Measurements from ENCODE around the gene KATNB1. TPM values are rescaled to one million over a fixed set of nuclear protein-coding genes. Genes with fewer than 3 reads are reported as not detected.
A peak's percentile ranks its signal among the peaks of the same experiment; 100 is the strongest.
"Not testable (repeated sequence)": the region's sequence is repeated elsewhere in the genome, so short reads cannot be mapped to it uniquely, and the experiment has no call there.

Gene KATNB1
- total and polyA plus RNA-seq, 4 experiments from 2014 or later = 23.6 to 26.1 (median 25.5) TPM

DNA sequence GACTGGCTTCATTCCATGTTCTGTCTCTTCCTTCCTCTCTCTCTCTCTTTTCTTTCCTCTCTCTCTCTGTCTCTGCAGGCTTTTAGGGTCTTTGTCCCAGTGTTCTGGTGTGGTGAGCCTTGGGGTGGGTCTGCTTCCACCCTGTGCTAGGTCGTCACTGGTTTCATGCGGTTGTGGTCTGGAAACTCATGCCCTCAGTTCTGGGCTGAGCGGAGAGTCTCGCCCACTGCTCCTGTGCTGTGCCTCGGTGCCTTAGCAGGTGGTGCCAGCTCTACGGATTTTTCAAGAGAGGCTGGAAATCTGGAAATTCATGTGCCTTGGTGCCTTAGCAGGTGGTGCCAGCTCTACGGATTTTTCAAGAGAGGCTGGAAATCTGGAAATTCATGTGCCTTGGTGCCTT, 10.7 kb downstream of the KATNB1 start:
- H3K36me3 ChIP-seq (ENCODE audit: insufficient read depth, low read length); H3K4me1 ChIP-seq (ENCODE audit: insufficient read depth, low read length); H3K27me3 ChIP-seq (ENCODE audit: insufficient read depth, low read length); H3K9me3 ChIP-seq (ENCODE audit: control insufficient read depth in 1 of 2, low read length in 2 of 2); intact Hi-C loops (cut with micrococcal nuclease); H3K27ac ChIP-seq (ENCODE audit: low read depth, low read length); CTCF ChIA-PET (ENCODE audit: partially characterized antibody); H3K4me3 Mint-ChIP-seq; H3K27ac Mint-ChIP-seq; H3K4me1 Mint-ChIP-seq; H3K27me3 Mint-ChIP-seq; POLR2A ChIA-PET (ENCODE audit: partially characterized antibody); H3K4me3 ChIP-seq (ENCODE audit: low read length in 2 of 2); H3K9me3 Mint-ChIP-seq: not testable (repeated sequence)
- peak in 1 of 5 donors; percentile 7 for DNase-seq
- H3K36me3 Mint-ChIP-seq = peaks cover 23 to 29% of the 10 kb centered on the region in 2 donors

- Histone ChIP-seq H3K36me3 (ENCODE audit: insufficient read depth, low read length) (no peaks in the 10 kb centered on the region), H3K4me3 (ENCODE audit: low read length in 2 of 2) (no peak overlapping the region), H3K27ac (ENCODE audit: low read depth, low read length) (no peak overlapping the region), H3K9me3 (ENCODE audit: control insufficient read depth in 1 of 2, low read length in 2 of 2) (no peaks in the 10 kb centered on the region), H3K4me1 (ENCODE audit: insufficient read depth, low read length) (no peaks in the 10 kb centered on the region), H3K27me3 (ENCODE audit: insufficient read depth, low read length) (no peaks in the 10 kb centered on the region)
- POLR2A ChIA-PET (ENCODE audit: partially characterized antibody) = interaction anchor here (1.5 kb wide), 1 partner anchor 12 kb away, joined by 3 read pairs; the partner anchor contains the start of gene KATNB1
- H3K4me3 Mint-ChIP-seq = no peak overlapping the region
- no peak for DNase-seq
- intact Hi-C loops (cut with micrococcal nuclease) = no loop called here
- H3K9me3 Mint-ChIP-seq = no peaks in the 10 kb centered on the region
- CTCF ChIA-PET (ENCODE audit: partially characterized antibody) = no interaction called here
- H3K36me3 Mint-ChIP-seq = peaks cover 26 to 32% of the 10 kb centered on the region in 2 donors
- no peak overlapping the region for H3K27ac Mint-ChIP-seq
- H3K4me1 Mint-ChIP-seq = peaks cover 0 to 4% (median 1%) of the 10 kb centered on the region in 4 donors
- no peaks in the 10 kb centered on the region for H3K27me3 Mint-ChIP-seq
Measured at GRCh38 chr16:57747091-57747490, 11.5 kb downstream of the KATNB1 start.

DNA sequence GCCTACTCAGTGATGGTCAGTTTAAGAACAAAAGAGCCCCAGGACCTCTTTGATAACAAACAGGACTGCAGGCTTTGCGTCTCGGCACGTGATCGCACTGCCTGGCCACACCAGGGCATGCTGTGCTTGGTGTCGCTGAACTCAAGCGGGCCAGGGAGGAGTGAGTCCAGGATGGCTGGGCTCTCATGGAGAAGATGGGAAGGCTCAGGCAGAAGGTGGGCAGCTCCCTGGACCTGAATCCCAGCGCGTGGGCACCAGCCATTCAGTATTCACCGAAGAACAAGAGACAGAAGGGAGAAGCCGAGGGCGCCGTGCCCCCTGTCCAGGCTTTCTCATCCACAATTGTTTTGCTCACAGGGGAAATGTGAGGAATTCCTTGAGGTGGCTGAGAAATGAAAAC, 11.9 kb downstream of the KATNB1 start:
- no peaks in the 10 kb centered on the region for H3K9me3 ChIP-seq (ENCODE audit: control insufficient read depth in 1 of 2, low read length in 2 of 2)
- no peak overlapping the region for H3K4me3 ChIP-seq (ENCODE audit: low read length in 2 of 2)
- peaks cover 22 to 28% of the 10 kb centered on the region in 2 donors for H3K36me3 Mint-ChIP-seq
- no peak for DNase-seq
- no peaks in the 10 kb centered on the region for H3K36me3 ChIP-seq (ENCODE audit: insufficient read depth, low read length)
- no peaks in the 10 kb centered on the region for H3K4me1 ChIP-seq (ENCODE audit: insufficient read depth, low read length)
- no peaks in the 10 kb centered on the region for H3K27me3 ChIP-seq (ENCODE audit: insufficient read depth, low read length)
- POLR2A ChIA-PET (ENCODE audit: partially characterized antibody) = interaction anchor here (1.5 kb wide), 1 partner anchor 12 kb away, joined by 3 read pairs; the partner anchor contains the start of gene KATNB1
- intact Hi-C loops (cut with micrococcal nuclease) = no loop called here
- no peaks in the 10 kb centered on the region for H3K9me3 Mint-ChIP-seq
- no peak overlapping the region for H3K27ac ChIP-seq (ENCODE audit: low read depth, low read length)
- H3K4me3 Mint-ChIP-seq = no peak overlapping the region
- H3K4me1 Mint-ChIP-seq = peaks cover 0 to 4% (median 1%) of the 10 kb centered on the region in 4 donors
- H3K27me3 Mint-ChIP-seq = no peaks in the 10 kb centered on the region
- CTCF ChIA-PET (ENCODE audit: partially characterized antibody) = interaction anchor here (1.0 kb wide), 1 partner anchor 11 kb away, joined by 3 read pairs; no protein-coding TSS in a partner anchor
- H3K27ac Mint-ChIP-seq = no peak overlapping the region

DNA sequence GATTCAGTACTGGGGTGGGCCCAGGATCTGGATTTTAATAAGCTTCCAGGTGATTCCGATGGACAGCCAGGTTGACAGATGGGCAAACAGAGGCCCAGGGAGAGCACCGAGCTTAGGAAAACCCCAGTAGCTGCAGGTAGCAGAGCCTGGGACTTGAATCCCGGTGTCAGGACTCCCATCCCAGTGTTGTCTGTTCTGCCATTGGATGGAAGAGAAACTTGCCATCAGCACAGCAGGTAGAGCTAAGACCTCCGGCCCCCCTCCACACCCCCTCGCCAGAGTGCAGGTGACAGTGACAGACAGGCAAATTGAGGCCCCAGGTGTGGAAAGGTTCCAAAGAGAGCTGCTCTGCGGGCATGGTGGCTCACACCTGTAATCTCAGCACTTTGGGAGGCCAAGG, 12.4 kb downstream of the KATNB1 start:
- Histone ChIP-seq H3K36me3 (ENCODE audit: insufficient read depth, low read length) (no peaks in the 10 kb centered on the region), H3K9me3 (ENCODE audit: control insufficient read depth in 1 of 2, low read length in 2 of 2) (no peaks in the 10 kb centered on the region), H3K27me3 (ENCODE audit: insufficient read depth, low read length) (no peaks in the 10 kb centered on the region), H3K4me1 (ENCODE audit: insufficient read depth, low read length) (no peaks in the 10 kb centered on the region), H3K27ac (ENCODE audit: low read depth, low read length) (no peak overlapping the region), H3K4me3 (ENCODE audit: low read length in 2 of 2) (no peak overlapping the region)
- peaks cover 0 to 4% (median 1%) of the 10 kb centered on the region in 4 donors for H3K4me1 Mint-ChIP-seq
- no peak for DNase-seq
- no peak overlapping the region for H3K4me3 Mint-ChIP-seq
- no peak overlapping the region for H3K27ac Mint-ChIP-seq
- intact Hi-C loops (cut with micrococcal nuclease) = no loop called here
- CTCF ChIA-PET (ENCODE audit: partially characterized antibody) = interaction anchor here (1.0 to 1.3 kb wide), 2 partner anchors 9 to 11 kb away, joined by 3 to 4 read pairs; no protein-coding TSS in a partner anchor
- POLR2A ChIA-PET (ENCODE audit: partially characterized antibody) = interaction anchor here (1.5 kb wide), 1 partner anchor 13 kb away, joined by 3 read pairs; the partner anchor contains the start of gene KATNB1
- H3K27me3 Mint-ChIP-seq = no peaks in the 10 kb centered on the region
- H3K9me3 Mint-ChIP-seq = no peaks in the 10 kb centered on the region
- peaks cover 19 to 25% of the 10 kb centered on the region in 2 donors for H3K36me3 Mint-ChIP-seq

DNA sequence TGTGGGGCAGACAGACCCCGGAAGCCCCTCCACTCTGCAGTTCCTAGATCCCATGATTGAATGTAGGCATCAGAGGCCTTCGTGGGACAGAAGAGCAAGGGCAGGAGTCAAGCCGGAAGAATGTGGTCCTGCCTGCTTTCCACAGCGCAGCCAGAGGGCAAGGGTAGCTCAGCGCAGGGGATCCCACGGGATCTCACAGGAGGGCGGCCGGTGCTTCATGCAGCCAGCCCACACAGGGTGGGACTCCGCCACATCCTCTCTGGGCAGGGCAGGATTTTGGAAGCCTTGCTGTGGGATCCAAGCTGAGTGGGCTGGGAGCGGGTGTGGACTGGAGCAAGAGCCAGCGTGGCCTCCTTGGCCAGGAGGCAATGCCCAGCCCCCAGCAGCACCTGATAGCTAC, 13.0 kb downstream of the KATNB1 start:
- Mint-ChIP-seq H3K9me3 (no peaks in the 10 kb centered on the region), H3K4me1 (peaks cover 0 to 4% (median 1%) of the 10 kb centered on the region in 4 donors), H3K36me3 (peaks cover 19 to 25% of the 10 kb centered on the region in 2 donors), H3K27me3 (no peaks in the 10 kb centered on the region), H3K27ac (peak overlapping the region in 1 of 7 donors; percentile 24), H3K4me3 (no peak overlapping the region)
- Histone ChIP-seq H3K27me3 (ENCODE audit: insufficient read depth, low read length) (no peaks in the 10 kb centered on the region), H3K9me3 (ENCODE audit: control insufficient read depth in 1 of 2, low read length in 2 of 2) (no peaks in the 10 kb centered on the region), H3K4me3 (ENCODE audit: low read length in 2 of 2) (no peak overlapping the region), H3K4me1 (ENCODE audit: insufficient read depth, low read length) (no peaks in the 10 kb centered on the region), H3K36me3 (ENCODE audit: insufficient read depth, low read length) (no peaks in the 10 kb centered on the region), H3K27ac (ENCODE audit: low read depth, low read length) (no peak overlapping the region)
- CTCF ChIA-PET (ENCODE audit: partially characterized antibody) = interaction anchor here (1.3 kb wide), 1 partner anchor 9 kb away, joined by 4 read pairs; no protein-coding TSS in a partner anchor
- POLR2A ChIA-PET (ENCODE audit: partially characterized antibody) = no interaction called here
- intact Hi-C loops (cut with micrococcal nuclease) = no loop called here
- peak in 1 of 5 donors; percentile 6 for DNase-seq

GRCh38 chr16:57749101-57749692, 13.6 kb downstream of the KATNB1 start:
- POLR2A ChIA-PET (ENCODE audit: partially characterized antibody) = no interaction called here

GRCh38 chr16:57749856-57750452, 14.4 kb downstream of the KATNB1 start:
- Histone ChIP-seq H3K9me3 (ENCODE audit: control insufficient read depth in 1 of 2, low read length in 2 of 2) (no peaks in the 10 kb centered on the region), H3K4me3 (ENCODE audit: low read length in 2 of 2) (no peak overlapping the region), H3K36me3 (ENCODE audit: insufficient read depth, low read length) (no peaks in the 10 kb centered on the region), H3K27me3 (ENCODE audit: insufficient read depth, low read length) (no peaks in the 10 kb centered on the region), H3K4me1 (ENCODE audit: insufficient read depth, low read length) (no peaks in the 10 kb centered on the region), H3K27ac (ENCODE audit: low read depth, low read length) (no peak overlapping the region)
- ChIA-PET CTCF (ENCODE audit: partially characterized antibody) (no interaction called here), POLR2A (ENCODE audit: partially characterized antibody) (no interaction called here)
- Mint-ChIP-seq H3K36me3 (peaks cover 16 to 20% of the 10 kb centered on the region in 2 donors), H3K4me3 (no peak overlapping the region), H3K9me3 (no peaks in the 10 kb centered on the region), H3K27me3 (no peaks in the 10 kb centered on the region), H3K4me1 (peaks cover 0 to 4% (median 1%) of the 10 kb centered on the region in 4 donors), H3K27ac (peak overlapping the region in 1 of 7 donors; percentile 77)
- intact Hi-C loops (cut with micrococcal nuclease) = no loop called here
- peak in 1 of 5 donors; percentile 3 for DNase-seq

More at GRCh38 chr16:57749101-57749692, 13.6 kb downstream of the KATNB1 start:
- CTCF ChIA-PET (ENCODE audit: partially characterized antibody) = interaction anchor here (1.3 kb wide), 1 partner anchor 8 kb away, joined by 4 read pairs; no protein-coding TSS in a partner anchor
- H3K9me3 Mint-ChIP-seq = no peaks in the 10 kb centered on the region
- Histone ChIP-seq H3K4me1 (ENCODE audit: insufficient read depth, low read length) (no peaks in the 10 kb centered on the region), H3K4me3 (ENCODE audit: low read length in 2 of 2) (no peak overlapping the region), H3K27me3 (ENCODE audit: insufficient read depth, low read length) (no peaks in the 10 kb centered on the region), H3K27ac (ENCODE audit: low read depth, low read length) (no peak overlapping the region), H3K36me3 (ENCODE audit: insufficient read depth, low read length) (no peaks in the 10 kb centered on the region), H3K9me3 (ENCODE audit: control insufficient read depth in 1 of 2, low read length in 2 of 2) (no peaks in the 10 kb centered on the region)
- peak in 1 of 5 donors; percentile 8 for DNase-seq
- peaks cover 0 to 4% (median 1%) of the 10 kb centered on the region in 4 donors for H3K4me1 Mint-ChIP-seq
- intact Hi-C loops (cut with micrococcal nuclease) = no loop called here
- no peak overlapping the region for H3K4me3 Mint-ChIP-seq
- no peaks in the 10 kb centered on the region for H3K27me3 Mint-ChIP-seq
- peak overlapping the region in 2 of 7 donors; percentile 24 to 40 for H3K27ac Mint-ChIP-seq
- H3K36me3 Mint-ChIP-seq = peaks cover 21 to 23% of the 10 kb centered on the region in 2 donors
